ENCODE results near the gene CREB3L4. TPM values are rescaled to one million over a fixed set of nuclear protein-coding genes. Genes with fewer than 3 reads are reported as not detected.

CREB3L4 gene
- total RNA-seq, 4 donors from 2014 or later, result 1.8 to 16.1 (median 13.0) TPM

DNA sequence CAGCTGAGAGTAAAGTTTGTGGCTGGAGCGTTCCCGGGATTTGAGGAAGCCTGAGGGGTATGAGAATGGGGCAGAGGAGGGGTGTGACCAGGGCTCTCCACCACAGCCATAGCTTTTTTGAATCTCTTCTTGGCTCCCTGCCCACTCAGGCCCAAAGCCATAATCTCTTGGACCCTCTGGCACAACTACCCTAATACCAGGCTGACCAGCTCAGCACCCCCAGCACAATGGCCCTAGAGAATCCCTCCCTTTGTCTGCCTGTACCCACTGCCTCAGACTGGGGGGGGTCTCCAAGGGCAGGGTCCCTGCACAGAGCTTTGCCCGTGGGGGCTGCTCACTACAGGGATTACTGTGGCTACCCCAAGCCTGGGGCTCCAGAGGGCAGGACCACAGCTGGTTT, 28.7 kb upstream of the CREB3L4 start:
- TF ChIP-seq, protein P1, sequence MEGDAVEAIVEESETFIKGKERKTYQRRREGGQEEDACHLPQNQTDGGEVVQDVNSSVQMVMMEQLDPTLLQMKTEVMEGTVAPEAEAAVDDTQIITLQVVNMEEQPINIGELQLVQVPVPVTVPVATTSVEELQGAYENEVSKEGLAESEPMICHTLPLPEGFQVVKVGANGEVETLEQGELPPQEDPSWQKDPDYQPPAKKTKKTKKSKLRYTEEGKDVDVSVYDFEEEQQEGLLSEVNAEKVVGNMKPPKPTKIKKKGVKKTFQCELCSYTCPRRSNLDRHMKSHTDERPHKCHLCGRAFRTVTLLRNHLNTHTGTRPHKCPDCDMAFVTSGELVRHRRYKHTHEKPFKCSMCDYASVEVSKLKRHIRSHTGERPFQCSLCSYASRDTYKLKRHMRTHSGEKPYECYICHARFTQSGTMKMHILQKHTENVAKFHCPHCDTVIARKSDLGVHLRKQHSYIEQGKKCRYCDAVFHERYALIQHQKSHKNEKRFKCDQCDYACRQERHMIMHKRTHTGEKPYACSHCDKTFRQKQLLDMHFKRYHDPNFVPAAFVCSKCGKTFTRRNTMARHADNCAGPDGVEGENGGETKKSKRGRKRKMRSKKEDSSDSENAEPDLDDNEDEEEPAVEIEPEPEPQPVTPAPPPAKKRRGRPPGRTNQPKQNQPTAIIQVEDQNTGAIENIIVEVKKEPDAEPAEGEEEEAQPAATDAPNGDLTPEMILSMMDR (IDR thresholded peaks at IDR 0.05), result no peak
- no peak for TF ChIP-seq POLR2A (IDR thresholded peaks at IDR 0.05)
- H3K9me3 ChIP-seq, result no peaks in the 10 kb centered on the region
- no peaks in the 10 kb centered on the region for H3K4me1 ChIP-seq
- no peaks in the 10 kb centered on the region for H3K27me3 ChIP-seq
- no peaks in the 10 kb centered on the region for H3K36me3 ChIP-seq
- H3K27ac ChIP-seq, result no peak overlapping the region
- no peak for DNase-seq
- intact Hi-C loops (cut with DNase I; ENCODE audit: low total_unique reads), result no loop called here
- no peak overlapping the region for H3K4me3 ChIP-seq

DNA sequence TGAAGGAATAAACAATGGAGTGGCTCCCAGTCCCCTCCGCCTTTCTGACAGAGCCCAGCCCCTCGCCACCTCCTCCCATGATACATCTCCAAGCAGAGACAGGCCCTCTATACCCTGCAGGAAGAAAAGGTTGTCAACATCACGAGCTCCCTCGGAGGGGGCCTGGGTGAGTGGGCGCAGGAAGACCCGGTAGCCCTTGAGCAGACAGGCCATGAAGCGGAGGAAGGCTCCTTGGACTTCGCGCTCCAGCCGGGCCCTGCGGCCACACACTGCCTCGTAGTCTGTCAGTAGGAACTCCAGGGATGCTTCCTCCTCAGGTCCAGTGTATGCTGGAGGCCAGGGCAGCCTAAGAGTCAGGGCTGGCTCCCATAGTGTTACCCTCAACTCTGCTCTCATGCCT, 28.2 kb upstream of the CREB3L4 start:
- no peaks in the 10 kb centered on the region for H3K36me3 ChIP-seq
- no peaks in the 10 kb centered on the region for H3K27me3 ChIP-seq
- H3K27ac ChIP-seq, result no peak overlapping the region
- H3K4me3 ChIP-seq, result no peak overlapping the region
- TF ChIP-seq POLR2A (IDR thresholded peaks at IDR 0.05), result no peak
- TF ChIP-seq, protein P1 (IDR thresholded peaks at IDR 0.05), result no peak
- DNase-seq, result no peak
- no peaks in the 10 kb centered on the region for H3K9me3 ChIP-seq
- H3K4me1 ChIP-seq, result peaks cover 0 to 1% of the 10 kb centered on the region in 2 donors
- intact Hi-C loops (cut with DNase I; ENCODE audit: low total_unique reads), result no loop called here

DNA sequence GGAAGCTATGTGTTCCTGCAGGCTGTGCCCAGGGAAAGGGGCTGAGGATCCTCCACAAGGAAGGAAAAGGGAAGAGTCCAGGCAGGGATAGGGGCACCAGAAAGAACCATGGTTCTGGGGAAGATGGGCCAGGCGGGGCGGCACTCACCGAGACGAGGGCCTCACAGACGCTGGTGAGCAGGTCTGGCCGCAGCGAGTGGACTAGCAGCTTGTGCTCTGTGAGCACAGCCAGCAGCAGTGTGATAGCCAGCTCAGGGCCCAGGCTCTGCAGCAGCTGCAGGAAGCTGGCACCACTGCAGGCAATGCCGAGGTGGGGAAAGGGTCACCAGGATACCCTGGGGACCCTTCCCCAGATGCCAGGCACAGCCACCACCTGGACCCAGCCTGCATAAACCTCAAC, 26.9 kb upstream of the CREB3L4 start:
- no peak overlapping the region for H3K4me3 ChIP-seq
- no peak for DNase-seq
- no peaks in the 10 kb centered on the region for H3K27me3 ChIP-seq
- no peak overlapping the region for H3K27ac ChIP-seq
- intact Hi-C loops (cut with DNase I; ENCODE audit: low total_unique reads), result no loop called here
- no peak for TF ChIP-seq POLR2A (IDR thresholded peaks at IDR 0.05)
- TF ChIP-seq, protein P1 (IDR thresholded peaks at IDR 0.05), result no peak
- H3K9me3 ChIP-seq, result no peaks in the 10 kb centered on the region
- no peaks in the 10 kb centered on the region for H3K36me3 ChIP-seq
- peaks cover 6 to 10% of the 10 kb centered on the region in 2 donors for H3K4me1 ChIP-seq

GRCh38 chr1:153941826-153942725, 25.6 kb upstream of the CREB3L4 start:
- no peaks in the 10 kb centered on the region for H3K36me3 ChIP-seq
- H3K9me3 ChIP-seq, result no peaks in the 10 kb centered on the region
- intact Hi-C loops (cut with DNase I; ENCODE audit: low total_unique reads), result no loop called here

More at GRCh38 chr1:153941826-153942725, 25.6 kb upstream of the CREB3L4 start:
- TF ChIP-seq POLR2A (IDR thresholded peaks at IDR 0.05), result no peak
- TF ChIP-seq, protein P1 (IDR thresholded peaks at IDR 0.05), result no peak
- no peaks in the 10 kb centered on the region for H3K27me3 ChIP-seq
- DNase-seq, result no peak
- H3K4me1 ChIP-seq, result peaks cover 6 to 10% of the 10 kb centered on the region in 2 donors
- no peak overlapping the region for H3K4me3 ChIP-seq
- H3K27ac ChIP-seq, result no peak overlapping the region
